ENCODE results near the gene EXD3.
"Not testable (repeated sequence)": the region's sequence is repeated elsewhere in the genome, so short reads cannot be mapped to it uniquely, and the experiment has no call there.

The EXD3 gene

DNA sequence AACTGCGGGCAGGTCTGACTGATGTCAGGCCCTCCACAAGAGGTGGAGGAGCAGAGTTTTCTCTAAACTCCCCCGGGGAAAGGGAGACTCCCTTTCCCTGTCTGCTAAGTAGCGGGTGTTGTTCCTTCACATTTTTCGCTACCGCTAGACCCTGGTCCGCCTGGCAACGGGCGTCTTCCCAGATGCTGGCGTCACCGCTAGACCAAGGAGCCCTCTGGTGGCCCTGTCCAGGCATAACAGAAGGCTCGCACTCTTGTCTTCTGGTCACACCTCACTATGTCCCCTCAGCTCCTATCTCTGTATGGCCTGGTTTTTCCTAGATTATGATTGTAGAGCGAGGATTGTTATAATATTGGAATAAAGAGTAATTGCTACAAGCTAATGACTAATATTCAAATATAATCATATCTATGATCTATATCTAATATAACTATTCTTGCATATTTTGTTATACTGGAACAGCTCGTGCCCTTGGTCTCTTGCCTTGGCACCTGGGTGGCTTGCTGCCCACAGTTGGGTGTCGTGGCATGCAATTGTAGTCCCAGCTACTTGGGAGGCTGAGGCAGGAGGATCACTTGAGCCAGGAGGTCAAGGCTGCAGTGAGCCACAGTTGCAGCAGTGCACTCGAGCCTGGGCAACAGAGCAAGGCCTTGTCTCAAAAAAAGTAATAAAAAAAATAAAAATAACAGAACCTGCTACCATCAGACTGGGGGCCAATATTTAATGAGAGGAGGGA is 160.6 kb downstream of the EXD3 start:
- not testable (repeated sequence) for DNase-seq (ENCODE audit: low read depth in 1 of 2, low spot score in 1 of 2)
